ENCODE results near the gene OAS3.
"Not testable (repeated sequence)": the region's sequence is repeated elsewhere in the genome, so short reads cannot be mapped to it uniquely, and the experiment has no call there.

The OAS3 gene

DNA sequence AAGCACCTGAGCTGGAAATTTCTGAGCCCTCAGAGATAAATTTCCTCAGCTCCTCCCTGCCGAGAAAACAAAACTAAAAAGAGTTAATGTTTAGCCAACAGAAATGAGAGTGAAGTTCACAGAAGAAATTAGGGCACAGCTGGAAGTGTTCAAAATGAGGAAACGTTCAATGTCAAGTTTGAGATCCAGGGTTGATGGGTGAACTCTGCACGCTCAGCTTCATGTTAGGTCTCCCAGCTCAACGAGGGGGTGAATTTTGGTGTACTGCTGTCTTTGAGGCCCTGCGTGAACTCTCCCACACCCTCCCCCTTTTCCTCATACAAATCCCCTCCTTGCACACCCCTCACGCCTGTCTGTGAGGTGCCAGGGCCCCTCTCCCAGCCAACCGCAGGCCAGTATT lies 13.3 kb upstream of the OAS3 start:
- no peak for DNase-seq (ENCODE audit: low read depth)

DNA sequence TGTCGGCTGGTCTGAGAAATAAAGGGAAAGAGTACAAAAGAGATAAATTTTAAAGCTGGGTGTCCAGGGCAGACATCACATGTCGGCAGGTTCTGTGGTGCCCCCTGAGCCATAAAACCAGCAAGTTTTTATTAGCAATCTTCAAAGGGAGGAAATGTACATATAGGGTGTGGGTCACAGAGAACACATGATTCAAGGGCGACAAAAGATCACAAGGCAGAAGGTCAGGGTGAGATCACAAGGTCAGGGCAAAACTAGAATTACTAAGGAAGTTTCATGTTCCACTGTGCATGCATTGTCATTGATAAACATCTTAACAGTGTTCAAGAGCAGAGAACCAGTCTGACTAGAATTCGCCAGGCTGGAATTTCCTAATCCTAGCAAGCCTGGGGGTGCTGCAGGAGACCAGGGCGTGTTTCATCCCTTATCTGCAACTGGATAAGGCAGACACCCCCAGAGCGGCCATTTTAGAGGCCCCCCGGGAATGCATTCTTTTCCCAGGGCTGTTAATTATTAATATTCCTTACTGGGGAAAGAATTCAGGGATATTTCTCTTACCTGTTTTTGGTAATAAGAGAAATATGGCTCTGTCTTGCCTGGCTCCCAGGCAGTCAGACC lies 11.7 kb upstream of the OAS3 start:
- DNase-seq (ENCODE audit: low read depth) = not testable (repeated sequence)

DNA sequence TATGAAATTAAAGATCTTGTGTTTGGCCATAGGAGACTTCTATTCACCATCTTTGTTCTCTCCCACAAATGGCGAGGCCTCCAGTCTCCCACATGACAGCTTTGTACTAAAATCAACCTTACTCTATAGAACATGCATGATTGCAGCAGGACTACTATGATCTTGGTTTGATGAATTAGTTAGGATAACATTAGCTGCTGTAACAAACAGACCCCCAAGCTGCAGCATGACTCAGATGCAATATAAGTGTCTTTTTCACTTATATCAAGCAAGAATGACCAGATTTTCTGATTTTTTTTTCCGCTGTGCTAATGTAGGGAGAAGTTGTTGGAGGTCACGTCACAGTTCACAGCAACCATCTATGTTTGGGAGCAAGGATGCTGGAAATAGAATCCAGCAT lies 10.8 kb upstream of the OAS3 start:
- DNase-seq (ENCODE audit: low read depth) = no peak

DNA sequence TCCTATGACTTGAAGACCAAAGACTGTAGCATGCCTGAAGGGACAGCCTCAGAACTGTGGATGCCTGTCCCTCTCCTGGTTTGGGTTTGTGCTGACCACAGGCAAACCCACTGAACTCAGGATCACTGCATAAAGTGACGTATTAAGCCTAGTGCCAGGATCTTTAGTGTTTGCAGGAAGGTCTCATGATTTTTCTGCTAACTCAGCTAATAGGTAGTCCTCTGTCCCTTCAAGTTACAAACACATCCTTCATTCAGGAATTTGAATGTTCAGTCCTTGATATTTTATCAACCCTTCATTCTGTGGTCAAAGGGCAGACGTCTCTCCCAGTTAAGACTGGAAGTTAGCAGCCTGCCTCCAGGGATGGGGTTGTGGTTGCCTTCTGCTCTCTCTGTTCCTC lies 10.3 kb upstream of the OAS3 start:
- no peak for DNase-seq (ENCODE audit: low read depth)

DNA sequence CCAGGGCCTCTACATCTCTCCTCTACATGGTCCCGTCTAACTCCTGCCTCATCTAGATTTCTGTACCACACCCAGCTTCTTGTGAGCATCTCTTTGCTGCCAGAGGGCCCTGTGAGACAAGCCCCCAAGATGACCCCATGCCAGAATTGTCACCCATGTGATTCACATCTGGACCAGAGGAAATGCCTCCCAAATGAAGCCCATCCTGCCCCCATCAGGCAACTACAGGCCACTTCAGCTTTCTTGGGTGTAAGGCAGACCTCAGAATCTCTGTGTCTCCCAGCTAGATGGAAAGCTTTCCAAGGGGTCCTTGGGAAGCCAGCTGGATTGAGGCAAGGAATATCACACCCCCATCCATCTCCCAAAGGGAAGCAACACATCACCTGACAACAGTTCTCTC lies 9.3 kb upstream of the OAS3 start:
- no peak for DNase-seq (ENCODE audit: low read depth)

DNA sequence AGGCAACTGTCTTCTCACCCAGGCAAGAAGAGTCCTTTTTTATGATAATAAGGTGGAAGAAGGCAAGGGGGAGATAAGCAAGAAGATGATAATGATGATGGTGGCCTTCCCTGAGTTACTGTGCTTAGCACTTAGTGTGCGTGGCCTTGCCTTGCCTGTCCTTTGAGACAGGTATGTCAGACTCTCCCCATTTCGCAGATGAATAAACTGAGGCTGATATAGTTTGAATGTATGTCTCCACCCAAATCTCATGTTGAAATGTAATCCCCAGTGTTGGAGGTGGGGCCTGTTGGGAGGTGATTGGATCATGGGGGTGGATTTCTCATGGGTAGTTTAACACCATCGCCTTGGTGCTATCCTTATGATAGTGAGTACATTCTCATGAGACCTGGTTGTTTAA lies 8.6 kb upstream of the OAS3 start:
- DNase-seq (ENCODE audit: low read depth) = no peak

DNA sequence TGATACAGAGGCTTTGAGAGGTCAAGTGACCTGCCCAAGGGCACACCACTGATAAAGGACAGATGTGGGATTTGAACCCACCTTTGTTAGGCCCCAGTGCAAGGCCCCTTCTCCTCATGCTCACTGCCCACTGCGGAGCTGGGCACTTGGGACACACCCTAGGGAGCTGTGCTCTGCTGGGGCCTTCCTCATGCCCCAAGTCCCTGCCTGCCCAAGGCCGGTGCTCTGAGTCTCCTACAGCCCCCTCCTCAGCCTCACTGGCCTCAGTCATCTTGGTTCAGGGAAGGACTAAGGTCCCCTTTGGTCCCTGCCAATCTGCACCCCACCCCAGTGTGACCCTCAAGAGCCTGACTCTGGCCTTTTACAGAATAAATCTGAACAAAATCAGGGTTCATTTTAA lies 7.9 kb upstream of the OAS3 start:
- DNase-seq (ENCODE audit: low read depth) = no peak

DNA sequence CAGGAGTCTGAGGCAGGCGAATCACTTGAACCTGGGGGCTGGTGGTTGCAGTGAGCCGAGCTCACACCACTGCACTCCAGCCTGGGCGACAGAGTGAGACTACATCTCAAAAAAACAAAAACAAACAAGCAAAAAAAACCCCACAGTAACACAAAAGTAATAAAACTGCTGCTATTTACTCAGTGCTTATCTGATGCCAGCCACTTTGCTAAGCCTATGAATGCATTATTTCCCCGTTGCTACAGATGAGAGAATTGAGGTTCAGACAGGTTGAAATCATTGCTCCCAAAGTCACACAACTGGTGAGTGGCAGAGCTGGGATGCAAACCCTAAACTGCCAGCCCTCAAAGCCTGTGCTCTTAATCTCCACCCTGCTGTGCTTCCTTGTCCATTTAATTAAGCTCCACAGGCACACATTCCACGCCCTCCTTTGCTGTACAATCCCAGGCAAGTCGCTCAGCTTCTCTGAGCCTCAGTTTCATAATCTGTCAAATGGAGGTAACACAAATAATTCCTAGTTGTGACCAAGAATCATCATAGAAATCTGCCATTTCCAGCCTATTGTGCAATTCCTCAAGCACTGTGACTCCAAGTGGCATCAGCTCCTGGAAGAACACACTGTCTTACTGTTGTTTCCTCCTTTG lies 5.7 kb upstream of the OAS3 start:
- DNase-seq (ENCODE audit: low read depth) = no peak

DNA sequence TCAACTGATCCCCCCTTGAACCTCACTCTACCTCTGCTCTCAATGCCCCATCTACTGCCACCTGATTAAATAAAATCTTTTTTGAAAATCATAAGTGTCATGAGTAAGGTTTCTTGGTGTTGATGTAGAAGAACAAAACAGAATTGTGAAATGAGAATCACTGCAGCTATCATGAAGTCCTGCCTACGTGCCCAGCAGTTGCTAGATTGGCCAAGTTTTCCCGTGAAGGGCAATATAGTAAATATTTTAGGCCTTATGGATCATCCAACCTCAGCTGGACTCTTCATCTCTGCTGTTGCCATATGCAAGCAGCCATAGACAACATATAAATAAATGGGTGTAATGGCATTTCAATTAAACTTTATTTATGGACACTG lies 5.2 kb upstream of the OAS3 start:
- no peak for DNase-seq (ENCODE audit: low read depth)

DNA sequence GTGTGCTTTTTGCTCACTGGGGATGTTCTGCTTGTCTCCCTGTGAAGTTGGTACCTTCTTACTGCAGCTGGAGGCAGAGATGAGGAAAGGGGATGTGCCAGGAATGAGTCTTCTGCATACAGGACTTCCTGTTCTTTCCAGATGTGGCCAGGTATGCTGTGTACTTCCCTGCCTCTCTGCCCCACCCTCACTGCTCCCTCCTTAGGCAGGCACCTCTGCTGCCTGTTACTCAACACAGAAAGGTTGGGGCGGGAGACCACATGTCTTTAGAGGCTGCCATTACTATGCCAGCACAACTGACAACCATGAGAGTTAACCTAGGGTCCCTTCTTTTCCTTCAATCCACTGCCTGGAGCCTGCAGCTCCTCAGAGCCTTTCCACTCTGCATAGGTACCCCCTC lies 2.0 kb upstream of the OAS3 start:
- no peak for DNase-seq (ENCODE audit: low read depth)

DNA sequence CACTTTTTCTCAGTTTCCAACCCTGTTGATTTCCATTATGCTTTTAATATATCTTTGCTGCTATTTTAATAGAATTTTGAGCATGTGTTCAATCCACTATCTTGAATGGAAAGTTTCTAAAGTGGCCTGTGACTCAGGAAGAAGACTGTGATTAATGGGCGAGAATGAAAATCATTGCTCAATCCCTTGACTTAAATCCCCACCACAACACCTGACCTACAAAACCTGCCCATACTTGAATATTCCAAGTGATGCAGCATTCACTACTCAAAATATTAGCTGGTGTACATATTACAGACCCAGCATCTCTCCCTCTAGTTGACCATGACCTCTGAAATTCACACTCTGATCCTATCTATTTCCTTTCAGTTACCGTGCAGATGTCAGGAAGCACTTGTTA lies 1.3 kb upstream of the OAS3 start:
- DNase-seq (ENCODE audit: low read depth) = no peak

DNA sequence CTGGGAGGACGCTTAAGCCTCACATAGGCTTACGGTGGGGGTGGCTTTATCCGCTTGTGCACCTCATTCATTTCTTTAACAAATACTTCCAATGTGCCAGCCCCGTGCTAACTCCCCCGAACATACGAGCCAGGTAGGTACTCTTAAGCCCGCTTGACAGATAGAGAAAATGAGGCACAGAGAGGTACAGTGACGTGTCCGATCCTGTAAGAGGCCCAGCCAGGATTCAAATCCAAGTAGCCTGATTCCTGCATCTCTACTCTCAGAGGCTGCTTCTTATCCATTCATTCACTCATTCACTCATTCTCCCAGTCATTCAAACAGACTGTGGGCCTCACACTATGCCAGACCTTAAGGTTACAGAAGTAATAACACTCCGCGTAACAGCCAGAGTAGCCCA lies 477 bp downstream of the OAS3 start:
- DNase-seq (ENCODE audit: low read depth) = no peak

DNA sequence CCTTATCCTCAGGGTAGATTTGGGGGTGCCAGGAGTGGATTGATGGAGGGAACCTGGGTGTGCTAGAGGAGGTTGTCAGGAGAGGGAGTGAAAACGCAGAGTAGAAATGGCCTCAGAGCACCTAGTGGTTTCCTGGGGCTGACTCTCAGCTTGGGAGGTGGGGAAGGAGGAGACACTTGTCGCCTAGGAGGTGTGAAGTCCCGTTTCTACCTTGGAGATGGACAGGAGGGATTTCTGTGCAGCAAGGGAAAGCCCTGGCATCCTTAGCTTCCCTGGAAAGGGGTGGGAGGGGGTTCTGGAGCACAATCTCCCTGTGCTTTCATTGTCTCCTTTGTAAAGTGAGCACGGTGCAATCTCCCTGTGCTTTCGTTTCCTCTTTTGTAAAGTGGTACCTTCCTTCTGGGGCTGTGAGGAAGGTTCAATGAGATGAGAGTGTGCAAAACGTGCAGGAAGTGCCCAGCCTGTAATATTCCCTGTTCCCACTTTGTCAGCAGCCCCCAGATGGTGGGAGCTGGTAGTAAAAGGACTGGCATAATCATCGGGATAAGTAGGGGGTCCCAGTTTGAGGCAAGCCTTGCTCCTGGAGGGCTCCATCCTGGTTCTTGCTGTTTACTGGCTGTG lies 1.6 kb downstream of the OAS3 start:
- DNase-seq (ENCODE audit: low read depth) = no peak

DNA sequence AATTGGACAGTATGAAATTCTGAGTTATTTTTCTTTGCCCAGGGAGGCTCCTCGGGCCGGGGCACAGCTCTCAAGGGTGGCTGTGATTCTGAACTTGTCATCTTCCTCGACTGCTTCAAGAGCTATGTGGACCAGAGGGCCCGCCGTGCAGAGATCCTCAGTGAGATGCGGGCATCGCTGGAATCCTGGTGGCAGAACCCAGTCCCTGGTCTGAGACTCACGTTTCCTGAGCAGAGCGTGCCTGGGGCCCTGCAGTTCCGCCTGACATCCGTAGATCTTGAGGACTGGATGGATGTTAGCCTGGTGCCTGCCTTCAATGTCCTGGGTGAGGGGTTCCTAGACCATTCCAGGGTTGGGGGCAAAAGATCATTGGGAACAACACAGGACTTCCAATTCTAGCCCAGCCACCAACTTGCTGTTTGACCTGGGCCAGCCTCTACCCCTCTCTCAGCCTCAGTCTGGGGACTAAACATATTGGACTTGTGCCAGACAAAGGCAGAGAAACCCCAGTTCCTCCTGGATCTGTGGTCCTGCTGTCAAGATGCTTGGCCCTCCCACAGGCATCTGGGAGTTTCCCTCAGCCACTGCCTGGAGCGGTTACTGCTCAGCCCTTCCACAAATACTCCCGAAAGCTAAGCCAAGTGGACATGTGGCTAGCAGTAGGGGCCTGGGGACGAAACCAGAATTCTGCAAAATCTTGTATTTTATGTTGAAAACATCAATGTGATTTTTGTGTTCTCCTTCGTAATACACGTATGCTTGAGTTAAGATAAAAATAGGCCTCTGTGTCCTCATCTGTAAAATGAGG lies 3.5 kb downstream of the OAS3 start:
- DNase-seq (ENCODE audit: low read depth) = no peak

DNA sequence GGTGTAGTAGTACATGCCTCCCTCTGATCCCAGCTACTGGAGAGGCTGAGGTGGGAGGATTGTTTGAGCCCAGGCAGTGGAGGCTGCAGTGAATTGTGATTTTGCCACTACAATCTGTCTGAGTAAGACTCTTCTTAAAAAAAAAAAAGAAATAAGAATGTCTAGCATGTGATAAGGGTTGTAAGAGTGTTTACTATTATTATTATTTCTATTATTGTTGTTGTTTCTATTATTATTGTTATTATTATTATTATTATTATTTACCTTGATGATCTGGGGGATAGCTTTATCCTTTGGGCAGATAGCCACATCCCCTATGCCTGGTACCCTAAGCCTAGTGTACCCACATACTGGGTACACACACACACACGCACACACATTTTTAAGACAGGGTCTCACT lies 4.3 kb downstream of the OAS3 start:
- no peak for DNase-seq (ENCODE audit: low read depth)

DNA sequence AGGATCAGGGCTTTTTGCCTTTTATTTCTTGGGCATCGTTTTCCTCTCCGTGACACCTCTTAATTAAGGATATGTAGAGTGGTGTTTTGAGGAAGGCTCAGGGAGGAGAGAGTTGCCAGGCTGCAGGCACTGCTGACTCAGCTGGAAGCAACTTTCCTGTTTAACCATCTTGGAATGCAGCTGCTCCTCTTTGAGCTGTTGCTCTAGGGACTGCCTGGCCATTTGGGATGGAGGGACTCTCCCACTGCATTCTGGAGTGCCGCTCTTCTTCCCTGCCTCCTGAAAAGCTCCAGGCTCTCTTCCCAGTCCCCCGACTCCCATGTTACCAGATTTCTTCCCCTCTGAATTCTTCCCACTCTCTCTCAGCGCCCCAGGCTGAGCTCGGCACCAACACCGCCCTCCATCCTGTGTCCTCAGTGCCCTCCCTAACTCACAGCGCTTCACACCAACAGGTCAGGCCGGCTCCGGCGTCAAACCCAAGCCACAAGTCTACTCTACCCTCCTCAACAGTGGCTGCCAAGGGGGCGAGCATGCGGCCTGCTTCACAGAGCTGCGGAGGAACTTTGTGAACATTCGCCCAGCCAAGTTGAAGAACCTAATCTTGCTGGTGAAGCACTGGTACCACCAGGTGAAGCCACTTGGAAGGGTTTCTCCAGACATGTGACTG lies 5.9 kb downstream of the OAS3 start:
- DNase-seq (ENCODE audit: low read depth) = no peak

DNA sequence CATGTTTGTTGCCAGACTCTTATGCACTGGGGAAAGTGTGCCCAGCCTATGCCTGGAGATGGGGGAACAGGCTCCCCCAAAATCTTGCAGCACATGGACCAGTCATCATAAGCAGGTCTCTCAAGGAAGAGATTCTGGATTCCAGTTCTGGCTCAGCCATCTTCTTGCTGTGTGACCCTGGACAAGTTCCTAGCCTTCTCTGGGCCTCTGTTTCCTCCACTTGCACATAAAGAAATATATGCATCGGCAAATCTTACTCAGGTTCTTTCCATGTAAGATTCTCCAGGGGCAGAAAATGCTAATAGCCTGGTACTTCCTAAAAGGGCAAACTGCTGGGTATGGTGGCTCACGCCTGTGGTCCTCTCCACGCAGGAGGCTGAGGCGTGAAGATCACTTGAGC lies 7.2 kb downstream of the OAS3 start:
- DNase-seq (ENCODE audit: low read depth) = no peak

DNA sequence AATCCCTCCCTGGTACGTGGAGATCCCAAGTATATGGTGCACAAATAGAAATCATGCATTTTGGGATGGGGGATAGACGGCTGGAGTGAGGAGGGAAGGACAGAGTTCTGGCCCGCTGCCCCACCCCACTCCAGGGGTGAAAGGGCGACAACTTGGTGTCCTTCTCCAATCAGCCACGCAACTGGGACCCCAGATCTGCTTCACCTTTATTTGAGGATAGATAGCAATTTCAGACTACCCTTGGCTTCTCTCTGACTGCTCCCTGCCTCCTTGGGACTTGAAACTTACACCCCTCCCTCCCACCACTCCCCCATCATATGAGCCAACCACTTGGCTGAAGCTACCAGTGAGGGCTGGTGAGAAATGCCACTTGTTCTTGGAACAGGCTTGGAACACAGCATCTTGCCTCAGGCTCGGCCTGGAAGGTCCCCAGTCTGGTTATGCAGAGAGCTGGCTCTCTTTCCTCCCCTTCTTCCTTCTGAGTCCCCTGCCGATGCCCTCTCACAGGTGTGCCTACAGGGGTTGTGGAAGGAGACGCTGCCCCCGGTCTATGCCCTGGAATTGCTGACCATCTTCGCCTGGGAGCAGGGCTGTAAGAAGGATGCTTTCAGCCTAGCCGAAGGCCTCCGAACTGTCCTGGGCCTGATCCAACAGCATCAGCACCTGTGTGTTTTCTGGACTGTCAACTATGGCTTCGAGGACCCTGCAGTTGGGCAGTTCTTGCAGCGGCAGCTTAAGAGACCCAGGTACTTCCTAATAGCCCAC lies 8.1 kb downstream of the OAS3 start:
- no peak for DNase-seq (ENCODE audit: low read depth)

DNA sequence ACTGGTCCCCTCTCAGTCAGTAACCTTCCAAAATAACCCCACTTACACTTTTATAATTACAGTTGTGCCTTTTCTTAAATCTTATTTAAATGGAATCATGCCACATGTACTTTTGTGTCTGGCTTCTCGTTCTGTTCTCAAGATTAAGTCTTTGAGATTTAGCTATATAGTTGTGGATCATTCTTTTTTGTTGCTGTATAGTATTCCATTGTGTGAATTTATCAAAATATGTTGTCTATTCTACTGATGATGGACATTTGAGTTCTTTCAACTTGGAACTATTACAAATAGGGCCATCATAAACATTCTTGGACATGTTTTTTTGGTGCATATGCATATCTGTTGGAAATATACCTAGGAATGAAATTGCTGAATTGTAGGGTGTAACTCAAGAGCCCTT lies 9.0 kb downstream of the OAS3 start:
- no peak for DNase-seq (ENCODE audit: low read depth)

DNA sequence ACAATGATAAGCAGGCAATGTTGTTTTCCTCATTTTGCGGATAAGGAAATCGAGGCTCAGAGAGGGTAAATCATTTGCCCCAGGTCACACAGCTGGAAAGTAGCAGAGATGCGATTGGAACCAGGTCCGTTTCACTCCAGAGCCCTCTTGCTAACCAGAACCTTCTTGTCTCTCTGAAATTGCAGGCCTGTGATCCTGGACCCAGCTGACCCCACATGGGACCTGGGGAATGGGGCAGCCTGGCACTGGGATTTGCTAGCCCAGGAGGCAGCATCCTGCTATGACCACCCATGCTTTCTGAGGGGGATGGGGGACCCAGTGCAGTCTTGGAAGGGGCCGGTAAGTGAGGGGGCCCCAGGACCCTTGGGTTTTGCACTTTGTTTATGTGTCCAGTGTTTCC lies 9.5 kb downstream of the OAS3 start:
- no peak for DNase-seq (ENCODE audit: low read depth)

DNA sequence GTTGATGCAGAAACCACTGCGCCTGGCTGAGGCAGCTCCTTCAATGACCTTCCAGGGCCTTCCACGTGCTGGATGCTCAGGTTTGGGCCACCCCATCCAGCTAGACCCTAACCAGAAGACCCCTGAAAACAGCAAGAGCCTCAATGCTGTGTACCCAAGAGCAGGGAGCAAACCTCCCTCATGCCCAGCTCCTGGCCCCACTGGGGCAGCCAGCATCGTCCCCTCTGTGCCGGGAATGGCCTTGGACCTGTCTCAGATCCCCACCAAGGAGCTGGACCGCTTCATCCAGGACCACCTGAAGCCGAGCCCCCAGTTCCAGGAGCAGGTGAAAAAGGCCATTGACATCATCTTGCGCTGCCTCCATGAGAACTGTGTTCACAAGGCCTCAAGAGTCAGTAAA lies 10.5 kb downstream of the OAS3 start:
- DNase-seq (ENCODE audit: low read depth) = no peak

DNA sequence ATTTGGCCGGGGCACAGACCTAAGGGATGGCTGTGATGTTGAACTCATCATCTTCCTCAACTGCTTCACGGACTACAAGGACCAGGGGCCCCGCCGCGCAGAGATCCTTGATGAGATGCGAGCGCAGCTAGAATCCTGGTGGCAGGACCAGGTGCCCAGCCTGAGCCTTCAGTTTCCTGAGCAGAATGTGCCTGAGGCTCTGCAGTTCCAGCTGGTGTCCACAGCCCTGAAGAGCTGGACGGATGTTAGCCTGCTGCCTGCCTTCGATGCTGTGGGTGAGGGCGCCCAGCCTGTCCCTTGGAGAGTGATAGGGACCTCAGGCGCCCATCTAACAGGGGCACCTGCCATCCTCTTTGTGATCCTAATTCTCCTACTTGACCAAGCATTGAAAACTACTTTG lies 12.4 kb downstream of the OAS3 start:
- DNase-seq (ENCODE audit: low read depth) = no peak
